SU-DHL-6 (cell line): ENCODE measurements around the gene STK32C.

Source experiments
- CTCF ChIP-seq: fragments of 200-600 bp; sonication (generic); IDR thresholded peaks from one replicate; pipeline ENCODE4 v1.5.1; 2017; ENCODE audit warnings: antibody characterized with exemption, mild to moderate bottlenecking, low read length, moderate library complexity; ENCODE audit not compliant: insufficient read depth, poor library complexity, severe bottlenecking
- EZH2phosphoT487 ChIP-seq: fragments of 200-600 bp; sonication (generic), shearing (Covaris generic); conservative IDR thresholded peaks from 2 replicates; pipeline ENCODE4 v1.6.1; 2018; ENCODE audit warnings: mild to moderate bottlenecking, antibody characterized with exemption, low read length, moderate library complexity, mixed read lengths

GRCh38 chr10:132309879-132310591 lies 2.3 kb upstream of the STK32C start:
- TF ChIP-seq CTCF, result no peak
- no peak for TF ChIP-seq EZH2phosphoT487
